ENCODE measurements around the gene BCAS3. TPM values are rescaled to one million over a fixed set of nuclear protein-coding genes. Genes with fewer than 3 reads are reported as not detected.

BCAS3 gene
- total RNA-seq, 1 donor from 2014 or later: 25.6 TPM

DNA sequence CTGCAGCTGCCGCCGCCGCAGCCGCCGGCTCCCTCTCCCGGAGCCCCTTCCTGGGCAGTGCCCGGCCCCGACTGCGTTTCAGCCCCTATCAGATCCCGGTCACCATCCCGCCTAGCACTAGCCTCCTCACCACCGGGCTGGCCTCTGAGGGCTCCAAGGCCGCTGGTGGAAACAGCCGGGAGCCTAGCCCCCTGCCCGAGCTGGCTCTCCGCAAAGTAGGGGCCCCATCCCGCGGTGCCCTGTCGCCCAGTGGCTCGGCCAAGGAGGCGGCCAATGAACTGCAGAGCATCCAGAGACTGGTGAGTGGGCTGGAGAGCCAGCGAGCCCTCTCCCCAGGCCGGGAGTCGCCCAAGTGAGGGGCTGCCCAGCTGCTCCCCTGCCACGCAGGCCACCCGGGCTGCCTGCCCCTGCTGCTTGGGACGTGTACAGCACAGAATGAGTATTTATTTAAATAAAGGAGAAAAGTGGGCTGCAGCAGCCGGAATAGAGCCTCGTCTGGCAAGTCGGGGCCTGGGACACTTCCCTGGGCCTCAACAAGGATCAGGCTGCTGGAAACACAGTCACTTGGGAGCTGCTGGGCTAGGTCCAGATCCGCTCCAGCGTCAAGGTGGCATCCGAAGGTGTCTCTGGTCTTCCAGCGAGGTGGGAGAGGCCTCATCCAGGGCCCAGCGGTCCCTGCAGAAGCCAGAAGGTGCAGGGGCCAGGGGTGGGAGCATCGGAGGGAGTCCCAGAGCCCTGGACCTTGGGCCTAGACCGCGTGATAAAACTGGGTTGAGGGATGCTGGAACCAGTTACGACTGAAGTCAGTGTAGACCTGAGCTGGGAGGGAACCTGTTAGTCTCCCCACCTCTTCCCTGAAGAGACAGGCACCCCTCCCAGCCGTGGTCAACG, 730.7 kb downstream of the BCAS3 start:
- DNase-seq (ENCODE audit: low spot score): no peak

DNA sequence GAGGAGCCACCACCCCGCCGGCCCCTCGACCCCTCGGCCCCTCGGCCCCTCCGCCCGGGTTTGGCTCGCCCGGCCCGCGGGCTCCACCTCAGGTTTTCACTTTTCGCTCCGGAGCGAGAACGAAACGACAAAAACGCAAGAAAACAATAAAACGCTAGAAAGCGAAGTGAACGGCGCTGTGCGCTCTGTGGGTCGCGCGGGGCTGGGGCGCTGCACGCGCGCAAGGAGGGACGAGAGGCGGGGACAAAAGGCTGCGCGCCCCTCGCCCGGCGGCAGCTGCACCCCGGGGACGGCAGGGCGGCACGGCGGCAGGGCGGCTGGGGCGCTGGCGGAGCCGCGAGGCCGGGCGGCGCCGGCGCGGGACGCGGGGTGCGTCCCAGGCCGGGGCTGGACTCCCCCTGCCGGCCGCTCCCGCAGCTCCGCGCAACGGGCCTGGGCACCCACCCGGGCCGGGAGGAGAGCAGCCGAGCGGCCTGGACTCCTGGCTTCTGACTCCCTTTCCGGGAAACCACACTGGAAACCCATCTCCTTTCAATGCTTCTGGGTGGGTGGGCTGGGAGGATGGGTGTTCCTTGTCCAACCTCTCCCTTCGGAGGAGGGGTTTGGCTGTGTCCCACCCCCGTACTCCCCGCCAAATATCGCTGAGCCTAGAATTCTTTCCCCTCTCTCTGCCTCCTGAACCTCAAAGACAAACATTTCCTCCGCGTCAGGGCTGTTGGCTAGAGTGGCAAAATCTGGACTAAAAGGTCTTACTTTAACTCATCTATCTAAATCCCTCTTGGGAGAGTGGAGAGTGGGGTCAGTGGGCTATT, 731.9 kb downstream of the BCAS3 start:
- peak; percentile 62 for DNase-seq (ENCODE audit: low spot score)

DNA sequence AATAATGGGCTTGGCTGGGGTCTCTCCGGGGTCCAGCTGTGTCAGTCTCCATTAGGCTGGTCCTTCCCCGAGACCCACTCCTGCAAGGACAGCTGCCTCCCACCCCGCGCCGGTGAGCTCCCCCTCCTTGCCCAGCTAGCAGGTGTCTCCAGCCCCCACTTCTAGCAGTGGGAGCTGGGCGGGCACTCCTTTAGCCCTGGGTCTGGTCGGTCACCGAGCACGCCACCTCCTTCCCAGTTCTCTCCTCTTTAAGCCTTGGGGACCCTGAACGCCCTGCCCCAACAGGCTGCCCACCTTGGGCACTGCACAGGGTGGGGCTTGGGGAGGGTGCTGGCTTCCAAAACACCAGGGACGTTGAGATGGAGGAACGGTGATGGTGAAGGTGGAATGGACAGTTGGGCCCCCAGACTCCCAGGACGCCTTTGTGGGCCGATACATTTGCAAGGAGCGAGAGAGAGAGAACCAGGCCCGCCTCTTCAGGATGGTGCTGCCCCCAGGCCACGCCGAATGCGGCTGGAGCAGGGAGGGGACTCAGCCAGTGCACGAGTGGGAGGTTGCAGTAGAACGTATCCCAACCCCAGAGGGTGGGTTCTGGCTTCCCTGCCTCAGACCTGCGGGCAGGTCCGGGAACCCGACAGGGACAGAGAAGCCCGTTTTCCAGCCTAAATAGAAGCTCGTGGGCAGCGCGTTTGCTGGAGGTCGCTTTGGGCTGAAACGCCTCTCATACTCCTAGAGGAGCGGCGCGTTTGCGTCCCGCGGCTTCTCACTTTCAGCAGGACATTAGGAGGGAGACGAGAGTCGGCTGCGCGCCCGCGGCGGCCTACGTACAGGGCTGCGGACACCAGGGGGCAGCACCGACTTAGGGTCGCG, 732.7 kb downstream of the BCAS3 start:
- peak; percentile 77 for DNase-seq (ENCODE audit: low spot score)

DNA sequence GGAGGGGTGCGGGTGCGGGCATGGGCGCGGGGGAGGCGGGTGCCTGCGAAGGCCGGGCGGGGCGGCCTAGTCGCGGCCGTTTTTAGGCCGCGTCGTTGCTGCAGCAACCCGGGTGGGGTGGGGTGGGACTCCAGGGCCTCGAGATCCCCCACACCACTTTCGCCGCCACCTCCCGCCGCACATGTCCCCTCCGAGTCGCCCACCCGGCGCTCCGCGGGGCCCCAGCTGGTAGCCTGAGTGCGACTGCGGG, 733.3 kb downstream of the BCAS3 start:
- no peak for DNase-seq (ENCODE audit: low spot score)

DNA sequence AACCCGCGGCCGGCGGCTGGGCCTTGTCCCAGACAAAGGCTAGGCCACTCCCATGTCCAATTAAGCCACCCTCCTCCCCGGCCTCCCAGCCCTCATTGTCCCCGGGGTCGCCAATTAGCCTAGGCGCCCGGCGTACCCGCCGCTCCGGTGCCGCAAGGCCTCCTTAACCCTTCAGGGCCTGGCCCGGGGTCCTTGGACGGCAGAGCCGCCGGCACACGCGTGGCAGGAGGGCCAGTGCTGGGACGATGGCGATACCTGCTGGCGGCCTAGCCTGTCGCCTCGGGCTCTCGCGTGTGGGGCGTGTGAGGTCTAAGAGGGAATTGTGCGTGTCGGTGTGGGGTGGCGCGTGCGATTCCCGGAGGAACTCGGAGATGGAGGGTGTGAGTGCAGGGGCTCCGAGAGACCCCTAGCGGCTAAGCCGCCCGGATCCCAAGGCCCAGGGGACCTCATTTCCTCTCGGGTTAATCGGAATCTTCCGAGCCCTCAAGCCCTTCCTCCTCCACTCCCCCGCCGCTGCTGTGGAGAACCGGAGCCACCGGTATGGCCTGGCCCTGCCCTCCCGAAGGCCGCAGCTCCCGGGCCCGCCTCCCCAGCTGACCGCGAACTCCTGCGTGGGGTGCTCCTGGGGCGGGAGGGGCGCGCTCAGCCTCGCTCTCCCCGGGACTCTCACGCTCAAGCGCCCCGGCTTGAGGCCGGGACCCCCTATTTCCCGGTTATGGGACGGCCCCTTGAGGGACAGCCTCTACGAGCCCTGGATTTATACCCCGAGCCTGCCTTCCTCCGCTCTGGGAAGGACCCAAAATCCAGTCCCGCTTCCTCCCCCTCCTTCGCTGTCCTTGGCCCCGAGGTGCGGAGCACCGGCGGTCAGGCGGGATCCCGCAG, 733.9 kb downstream of the BCAS3 start:
- DNase-seq (ENCODE audit: low spot score): peak; percentile 55

DNA sequence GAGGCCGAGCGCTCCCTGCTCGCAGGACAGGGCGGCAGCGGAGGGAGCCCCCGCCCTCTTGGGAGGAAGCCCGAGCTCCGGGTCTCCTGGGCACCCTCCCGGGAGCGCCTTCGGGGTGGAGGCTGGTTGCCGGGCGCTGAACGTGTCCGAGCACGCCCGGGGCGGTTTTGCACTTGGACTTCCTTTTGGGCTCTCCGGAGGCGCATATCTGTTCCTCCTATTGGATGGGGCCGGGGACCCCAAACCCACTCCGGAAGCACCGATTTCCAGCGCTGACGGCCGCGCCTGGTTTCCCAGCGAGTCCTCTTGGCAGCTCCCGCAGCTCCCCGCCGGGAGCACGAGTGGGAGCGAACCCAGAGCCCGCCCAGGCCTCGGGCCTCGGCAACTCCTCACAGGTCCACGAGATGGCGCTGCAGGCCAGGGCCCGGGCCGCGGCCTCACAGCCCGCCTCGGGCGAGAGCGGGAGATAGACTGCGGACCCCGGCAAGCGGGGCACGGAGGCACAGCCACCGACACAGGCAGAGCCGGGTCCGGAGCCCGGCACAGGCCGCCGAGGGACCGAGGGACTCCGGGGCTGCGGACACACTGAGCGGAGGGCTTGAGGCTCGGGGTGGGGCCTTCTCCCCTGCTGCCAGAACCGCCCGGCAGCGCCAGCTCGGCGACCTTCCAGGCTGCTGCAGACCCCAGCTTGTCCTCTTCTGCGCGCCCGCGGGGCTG, 734.6 kb downstream of the BCAS3 start:
- peak; percentile 83 for DNase-seq (ENCODE audit: low spot score)

DNA sequence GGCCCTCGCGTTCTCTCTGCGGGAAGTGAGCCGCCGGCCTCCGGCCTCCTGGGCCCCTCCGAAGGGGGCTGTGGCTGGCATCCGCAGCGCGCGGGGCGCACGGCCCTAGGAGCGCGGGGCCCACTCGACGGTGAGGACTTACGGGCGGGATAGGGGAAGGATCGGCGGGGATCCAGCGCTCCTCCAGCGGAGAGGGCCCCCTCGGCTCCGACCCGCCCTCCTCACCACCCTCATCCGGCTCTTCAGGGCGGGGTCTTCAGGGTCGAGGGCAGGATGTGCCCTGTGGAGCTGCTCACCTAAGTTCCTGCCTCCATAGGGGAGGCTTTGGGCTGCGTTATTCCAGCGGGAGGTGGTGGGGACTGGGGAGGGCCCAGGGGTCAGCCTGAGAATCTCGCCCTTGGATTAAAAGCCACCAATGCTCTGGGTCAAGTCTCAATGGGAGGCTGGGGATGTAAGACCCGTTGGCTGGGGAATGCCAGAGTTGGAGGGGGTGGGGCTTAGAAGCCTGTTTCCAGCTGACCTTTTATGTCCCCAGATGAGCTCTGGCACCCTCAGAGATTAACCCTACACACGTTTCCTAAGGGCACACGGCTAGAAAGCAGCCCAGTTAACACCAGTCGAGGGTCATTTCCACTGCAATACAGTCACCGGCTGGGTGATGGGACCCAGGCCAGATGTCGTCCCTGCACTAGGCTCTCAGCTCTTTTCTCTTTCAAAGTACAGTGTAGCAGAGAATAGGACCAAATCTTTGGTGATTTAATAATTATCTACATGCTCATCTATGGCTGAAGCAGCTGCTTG, 735.4 kb downstream of the BCAS3 start:
- DNase-seq (ENCODE audit: low spot score): no peak

DNA sequence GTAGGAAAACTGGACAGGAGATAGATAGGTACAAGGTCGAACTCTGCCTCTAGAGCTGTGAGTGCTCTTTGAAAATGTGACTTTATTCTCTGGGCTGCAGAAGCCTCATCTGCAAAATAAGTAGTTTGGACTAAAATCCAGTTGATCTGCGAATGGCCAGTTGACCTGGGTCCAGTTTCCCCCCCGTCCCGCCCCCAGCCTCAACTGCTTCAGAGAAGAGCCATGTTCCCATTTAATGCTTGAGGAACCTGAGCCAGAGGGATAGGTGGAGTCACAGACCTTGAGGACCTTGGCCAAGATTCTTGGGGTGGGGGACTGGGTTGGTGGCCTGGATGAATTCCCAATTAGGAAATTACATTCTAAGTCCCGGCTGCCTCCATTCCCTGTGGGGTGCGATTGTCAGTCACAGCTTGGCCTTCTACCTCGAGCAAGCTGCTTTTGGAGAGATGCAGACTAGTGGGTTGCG, 736.0 kb downstream of the BCAS3 start:
- DNase-seq (ENCODE audit: low spot score): no peak

DNA sequence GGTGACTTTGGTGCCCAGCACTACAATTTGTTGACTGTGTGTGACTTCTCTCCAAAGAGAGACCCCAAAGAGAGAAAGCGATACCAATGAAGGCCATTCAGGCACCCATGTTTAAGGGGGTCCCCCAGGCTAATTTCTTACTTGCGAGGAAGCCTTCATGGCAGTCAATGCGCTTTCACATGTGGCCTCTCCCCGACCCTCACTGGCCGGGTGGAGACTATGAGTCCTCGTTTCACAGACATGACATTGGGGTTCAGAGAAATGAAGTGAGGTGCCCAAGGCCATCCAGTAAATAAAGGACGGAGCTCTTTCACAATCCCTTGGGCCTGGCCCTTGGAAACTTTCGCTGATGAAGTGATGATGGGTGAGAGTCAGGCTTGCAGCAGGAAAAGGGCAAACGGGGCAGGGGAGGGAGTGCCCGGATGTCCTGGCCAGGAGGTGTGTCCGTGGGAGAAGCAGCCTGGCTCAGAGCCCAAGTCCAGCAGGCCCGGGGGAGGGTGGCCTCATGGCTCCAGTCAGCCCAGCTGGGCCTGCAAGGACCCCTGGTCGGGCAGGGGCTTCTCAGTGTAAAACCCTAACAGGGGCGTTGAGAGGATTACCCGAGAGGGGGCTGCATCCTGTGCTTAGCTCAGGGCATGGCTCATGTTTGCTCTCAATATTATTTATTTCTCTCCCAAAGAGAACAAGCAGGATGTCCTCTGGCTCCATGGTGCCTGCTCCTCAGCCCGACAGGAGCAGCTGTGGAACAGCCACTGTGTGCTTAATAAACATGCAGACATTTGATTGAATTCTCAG, 736.7 kb downstream of the BCAS3 start:
- DNase-seq (ENCODE audit: low spot score): no peak

DNA sequence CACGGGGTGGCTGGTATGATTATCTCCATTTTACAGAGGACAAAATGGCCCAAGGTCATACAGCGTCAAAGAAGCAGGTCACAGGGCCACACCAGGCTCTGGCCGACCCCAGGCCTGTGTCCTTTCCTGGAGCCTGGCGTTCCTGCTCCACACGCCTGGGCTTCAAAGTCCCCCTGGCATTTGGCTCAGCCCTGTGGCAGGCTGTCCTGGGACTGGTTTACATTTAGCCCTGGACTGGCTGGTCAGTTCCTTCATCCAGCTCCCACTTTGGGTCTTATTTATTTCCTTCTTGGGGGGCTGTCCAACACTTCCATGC, 737.2 kb downstream of the BCAS3 start:
- DNase-seq (ENCODE audit: low spot score): no peak

DNA sequence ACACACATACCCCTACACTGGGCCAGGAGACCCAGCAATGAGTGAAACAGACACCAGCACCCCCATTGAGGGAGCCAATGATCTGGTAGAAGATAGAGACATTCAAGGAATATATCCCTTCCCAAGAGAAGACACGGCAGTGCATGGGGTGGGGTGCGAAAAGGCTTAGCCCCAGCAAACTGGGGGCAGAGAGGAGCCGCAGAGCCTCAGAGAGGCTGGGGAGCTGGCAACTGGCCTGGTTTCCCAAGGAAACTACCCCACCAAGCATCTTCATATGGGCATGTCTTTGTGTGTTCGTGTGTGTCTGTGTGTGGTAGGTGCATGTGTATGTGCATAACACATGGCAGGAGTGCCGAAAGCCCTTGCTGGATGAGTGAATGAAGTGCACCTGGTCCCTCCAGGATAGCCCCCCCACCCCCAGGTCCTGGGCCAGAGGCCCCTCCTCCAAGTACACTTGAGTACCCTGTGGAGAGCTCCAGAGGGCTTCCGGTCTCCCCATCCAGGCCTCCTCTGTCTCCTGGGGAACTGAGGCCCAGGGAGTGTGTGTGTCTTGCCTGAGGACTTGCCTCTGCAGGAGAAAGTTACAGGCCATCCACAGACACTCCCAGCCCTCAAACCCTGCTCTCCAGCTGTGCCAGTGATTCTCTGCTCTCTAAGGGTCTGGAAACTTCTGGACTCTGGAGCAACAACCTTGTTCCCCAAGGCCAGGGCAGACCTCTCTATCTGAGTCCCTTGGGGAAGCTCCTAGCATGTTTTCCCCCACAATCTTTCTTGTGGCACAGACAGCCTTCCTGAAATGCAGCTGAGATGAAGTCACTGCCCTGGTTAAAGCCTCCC, 737.9 kb downstream of the BCAS3 start:
- DNase-seq (ENCODE audit: low spot score): no peak

DNA sequence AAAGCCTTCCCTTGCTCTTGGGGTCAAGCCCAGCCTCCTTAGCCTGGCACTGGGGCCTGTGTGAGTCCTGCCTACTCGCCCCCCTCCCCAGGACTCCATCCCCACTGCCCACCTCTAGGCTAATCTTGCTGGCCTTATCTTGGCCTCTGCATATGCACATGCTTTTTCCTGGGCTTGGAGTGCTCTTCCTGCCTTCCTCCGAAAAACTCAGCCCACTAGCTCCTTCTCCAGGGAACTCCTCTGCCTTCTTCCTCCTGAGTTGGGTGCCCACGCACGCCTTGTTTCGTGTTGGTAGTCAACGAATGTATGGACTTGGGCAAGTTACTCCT, 738.5 kb downstream of the BCAS3 start:
- no peak for DNase-seq (ENCODE audit: low spot score)

DNA sequence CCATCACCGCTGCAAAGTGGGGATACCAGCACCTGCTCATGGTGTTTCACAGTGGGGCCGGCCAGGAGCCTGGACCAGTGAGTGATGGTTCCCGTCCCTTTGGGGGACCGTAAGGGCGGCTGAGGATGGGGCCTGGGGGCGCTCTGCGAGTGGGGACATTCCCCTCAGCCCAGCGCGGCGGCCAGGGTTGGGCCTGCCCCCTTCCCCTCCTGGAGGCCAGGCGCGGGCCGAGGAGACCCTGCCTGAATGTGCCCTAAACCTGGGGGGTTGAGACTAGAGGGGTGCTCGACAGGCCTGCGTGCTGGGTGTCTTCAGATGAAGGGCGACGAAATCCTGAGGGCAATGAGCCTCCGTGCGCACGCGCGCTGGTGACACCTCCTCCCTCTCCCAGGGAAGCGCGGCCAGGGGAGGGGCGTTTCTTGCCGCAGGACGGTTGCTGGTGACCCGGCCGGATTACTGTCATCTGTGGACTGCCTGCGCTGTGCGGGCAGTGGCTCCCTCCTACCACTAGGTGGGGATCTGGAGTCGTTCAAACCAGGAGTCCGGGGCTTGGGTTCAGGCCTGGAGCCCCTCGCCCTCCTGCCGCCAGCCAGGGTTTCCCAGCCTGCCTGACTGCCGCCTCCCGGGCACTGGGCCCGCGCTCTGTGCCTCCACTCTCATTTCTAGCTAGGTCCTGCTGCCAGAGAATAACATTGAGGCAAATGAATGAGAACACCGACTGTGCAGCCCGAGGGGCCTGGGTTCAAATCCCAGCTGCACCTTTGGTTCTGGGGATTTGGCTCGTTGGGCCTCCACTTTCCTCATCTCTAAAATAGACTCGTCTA, 739.1 kb downstream of the BCAS3 start:
- DNase-seq (ENCODE audit: low spot score): peak; percentile 86

DNA sequence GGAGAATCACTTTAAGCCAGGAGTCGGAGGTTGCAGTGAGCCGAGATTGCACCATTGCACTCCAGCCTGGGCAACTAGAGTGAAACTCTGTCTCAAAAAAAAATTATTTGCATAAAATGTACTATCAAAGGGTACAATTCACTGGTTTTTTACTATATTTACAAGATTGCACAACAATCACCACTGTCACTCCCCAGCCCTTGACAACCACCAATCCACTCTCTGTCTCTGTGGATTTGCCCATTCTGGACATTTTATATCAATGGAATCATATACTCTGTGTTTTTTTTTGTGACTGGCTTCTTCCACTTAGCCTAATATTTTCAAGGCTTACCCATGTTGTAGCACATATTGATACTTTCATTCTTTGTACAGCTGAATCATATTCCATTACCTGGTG, 740.8 kb downstream of the BCAS3 start:
- no peak for DNase-seq (ENCODE audit: low spot score)

DNA sequence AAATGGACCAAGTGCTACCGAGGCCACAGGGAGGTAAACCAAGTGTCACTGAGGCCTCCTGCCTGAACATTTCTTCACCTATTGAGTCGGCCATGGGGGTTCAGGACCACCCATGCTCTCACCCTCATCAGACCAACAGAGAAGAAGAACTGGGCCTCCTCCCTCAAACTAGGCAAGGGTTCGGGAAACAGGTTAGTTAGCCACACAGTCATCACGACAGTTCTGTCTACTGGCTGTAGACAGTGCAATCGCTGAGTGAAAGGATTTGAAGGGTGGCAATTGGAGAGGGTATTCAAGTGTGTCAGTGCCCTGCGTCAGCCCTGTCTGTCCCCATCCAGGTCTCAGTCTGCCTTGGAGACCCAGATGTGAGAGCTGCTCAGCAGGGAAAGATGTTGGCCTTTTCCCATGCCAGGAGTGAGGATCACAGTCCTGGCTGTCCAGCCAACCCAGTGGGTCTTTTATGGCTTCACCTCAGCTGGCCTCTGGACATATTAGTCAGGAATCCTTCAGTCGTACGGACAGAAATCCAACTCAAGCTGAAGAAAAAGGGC, 741.9 kb downstream of the BCAS3 start:
- no peak for DNase-seq (ENCODE audit: low spot score)

DNA sequence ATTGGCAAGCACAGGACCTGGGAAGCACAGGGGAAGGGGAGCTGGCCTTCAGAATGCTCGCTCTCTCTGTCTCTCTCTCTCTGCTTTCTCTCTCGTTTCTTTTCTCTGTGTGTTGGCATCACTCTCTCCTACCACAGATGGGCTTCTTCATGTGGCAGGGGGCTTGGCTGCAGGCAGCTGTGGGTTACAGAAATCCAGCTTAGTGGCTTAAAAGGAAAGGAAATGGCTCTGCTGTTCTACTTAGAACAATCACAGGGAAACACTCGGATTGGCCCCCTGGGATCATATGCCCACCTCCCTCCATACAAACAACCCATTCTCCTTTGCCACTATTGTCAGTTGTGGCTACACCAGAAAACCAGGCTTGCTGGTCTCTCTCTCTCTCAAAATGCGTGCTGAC, 742.4 kb downstream of the BCAS3 start:
- DNase-seq (ENCODE audit: low spot score): no peak
